Neural crest cell (in vitro differentiated cells): ENCODE data around the gene TNFRSF21. TPM values are rescaled to one million over a fixed set of nuclear protein-coding genes. Genes with fewer than 3 reads are reported as not detected.

Experiments used
- DNase-seq: peaks from one replicate; pipeline ENCODE4 v3.0.0; 2021; ENCODE audit warnings: low read depth, mixed read lengths, low spot score
- H3K27ac Mint-ChIP-seq: one replicate; pipeline ENCODE4 v1.8.0; 2021; ENCODE audit warnings: mild to moderate bottlenecking, mixed read lengths; ENCODE audit not compliant: unreplicated experiment
- H3K27me3 Mint-ChIP-seq: 2 replicates; pipeline ENCODE4 v1.8.0; 2021; ENCODE audit warnings: low read depth, mild to moderate bottlenecking, mixed read lengths
- H3K36me3 Mint-ChIP-seq: 2 replicates; pipeline ENCODE4 v1.8.0; 2021; ENCODE audit warnings: low read depth, mild to moderate bottlenecking, mixed read lengths
- H3K4me1 Mint-ChIP-seq: 2 replicates; pipeline ENCODE4 v1.8.0; 2021; ENCODE audit warnings: mixed read lengths
- H3K4me3 Mint-ChIP-seq: one replicate; pipeline ENCODE4 v1.8.0; 2021; ENCODE audit warnings: mild to moderate bottlenecking, mixed read lengths
- H3K9me3 Mint-ChIP-seq: 2 replicates; pipeline ENCODE4 v1.8.0; 2021; ENCODE audit warnings: mixed read lengths
- long read RNA-seq: library from polyadenylated mRNA; unstranded; transcript quantifications from one replicate; pipeline ENCODE4 v2.0.0, GENCODE V29; 2020
- total RNA-seq: library from RNA; stranded (reverse); gene quantifications from 2 replicates; pipeline ENCODE4 v1.2.1, GENCODE V29; 2021
- TF ChIP-seq, protein P1 (sequence below): fragments of 200-600 bp; sonication (generic); conservative IDR thresholded peaks from 2 replicates; pipeline ENCODE4 v1.5.0; 2021; ENCODE audit warnings: antibody characterized with exemption, mild to moderate bottlenecking

Gene TNFRSF21, protein sequence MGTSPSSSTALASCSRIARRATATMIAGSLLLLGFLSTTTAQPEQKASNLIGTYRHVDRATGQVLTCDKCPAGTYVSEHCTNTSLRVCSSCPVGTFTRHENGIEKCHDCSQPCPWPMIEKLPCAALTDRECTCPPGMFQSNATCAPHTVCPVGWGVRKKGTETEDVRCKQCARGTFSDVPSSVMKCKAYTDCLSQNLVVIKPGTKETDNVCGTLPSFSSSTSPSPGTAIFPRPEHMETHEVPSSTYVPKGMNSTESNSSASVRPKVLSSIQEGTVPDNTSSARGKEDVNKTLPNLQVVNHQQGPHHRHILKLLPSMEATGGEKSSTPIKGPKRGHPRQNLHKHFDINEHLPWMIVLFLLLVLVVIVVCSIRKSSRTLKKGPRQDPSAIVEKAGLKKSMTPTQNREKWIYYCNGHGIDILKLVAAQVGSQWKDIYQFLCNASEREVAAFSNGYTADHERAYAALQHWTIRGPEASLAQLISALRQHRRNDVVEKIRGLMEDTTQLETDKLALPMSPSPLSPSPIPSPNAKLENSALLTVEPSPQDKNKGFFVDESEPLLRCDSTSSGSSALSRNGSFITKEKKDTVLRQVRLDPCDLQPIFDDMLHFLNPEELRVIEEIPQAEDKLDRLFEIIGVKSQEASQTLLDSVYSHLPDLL
- total RNA-seq = 16.4 and 19.8 TPM in 2 replicates
- long read RNA-seq, partial matches to known transcripts = 2 of 3 reads
- long read RNA-seq, other reads (novel, unspliced or antisense) = 1 of 3 reads

DNA sequence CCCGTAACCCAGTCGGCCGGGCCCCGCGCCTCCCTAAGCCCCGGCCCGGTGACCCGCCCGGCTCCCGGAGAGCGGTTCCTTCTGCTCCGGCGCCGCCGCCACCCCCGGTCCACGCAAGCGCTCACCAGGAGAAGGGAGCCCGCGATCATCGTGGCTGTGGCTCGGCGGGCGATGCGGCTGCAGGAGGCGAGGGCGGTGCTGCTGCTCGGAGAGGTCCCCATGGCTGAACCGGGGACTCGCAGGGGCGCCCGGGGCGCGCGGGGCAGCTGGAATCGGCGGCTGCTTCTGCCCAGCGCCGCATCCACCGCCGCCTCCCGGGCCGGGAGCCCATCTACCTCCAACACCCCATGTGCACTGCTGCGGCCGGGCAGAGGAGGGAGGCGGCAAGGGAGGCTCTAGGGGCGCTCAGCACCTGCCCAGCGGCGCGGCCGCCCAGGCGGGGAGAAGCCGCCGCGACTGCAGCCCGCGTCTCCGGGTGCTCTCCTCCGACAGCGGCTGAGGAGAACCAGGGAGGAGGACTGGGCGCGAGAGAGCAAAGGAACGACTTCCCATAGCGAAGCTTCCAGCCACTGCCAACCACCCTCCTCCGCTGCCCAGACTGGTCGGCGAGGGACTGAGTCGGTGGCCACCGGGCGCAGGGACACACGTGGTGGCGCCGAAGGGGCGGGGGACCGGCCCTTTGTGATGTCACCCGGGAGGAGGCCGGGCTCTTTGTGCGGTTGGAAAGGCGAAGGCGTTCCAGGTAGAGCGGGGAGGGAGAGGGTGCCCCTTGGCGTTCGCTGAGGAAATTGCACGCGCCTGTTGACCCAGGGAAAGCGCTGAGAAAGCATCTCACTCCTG, at the start of gene TNFRSF21:
TSS of gene TNFRSF21 (minus strand) at position 615 of the 840 bp plus-strand sequence. CDS start at position 221, 394 bp downstream.
- DNase-seq = peak; percentile 89
- Mint-ChIP-seq H3K27ac (peak within 1 kb of the TSS; percentile 43), H3K4me3 (peak within 1 kb of the TSS; percentile 89), H3K36me3 (no peaks in the 10 kb centered on the region), H3K9me3 (no peaks in the 10 kb centered on the region), H3K27me3 (peaks cover 31% of the 10 kb centered on the region), H3K4me1 (peaks cover 13% of the 10 kb centered on the region)
- TF ChIP-seq, protein P1, sequence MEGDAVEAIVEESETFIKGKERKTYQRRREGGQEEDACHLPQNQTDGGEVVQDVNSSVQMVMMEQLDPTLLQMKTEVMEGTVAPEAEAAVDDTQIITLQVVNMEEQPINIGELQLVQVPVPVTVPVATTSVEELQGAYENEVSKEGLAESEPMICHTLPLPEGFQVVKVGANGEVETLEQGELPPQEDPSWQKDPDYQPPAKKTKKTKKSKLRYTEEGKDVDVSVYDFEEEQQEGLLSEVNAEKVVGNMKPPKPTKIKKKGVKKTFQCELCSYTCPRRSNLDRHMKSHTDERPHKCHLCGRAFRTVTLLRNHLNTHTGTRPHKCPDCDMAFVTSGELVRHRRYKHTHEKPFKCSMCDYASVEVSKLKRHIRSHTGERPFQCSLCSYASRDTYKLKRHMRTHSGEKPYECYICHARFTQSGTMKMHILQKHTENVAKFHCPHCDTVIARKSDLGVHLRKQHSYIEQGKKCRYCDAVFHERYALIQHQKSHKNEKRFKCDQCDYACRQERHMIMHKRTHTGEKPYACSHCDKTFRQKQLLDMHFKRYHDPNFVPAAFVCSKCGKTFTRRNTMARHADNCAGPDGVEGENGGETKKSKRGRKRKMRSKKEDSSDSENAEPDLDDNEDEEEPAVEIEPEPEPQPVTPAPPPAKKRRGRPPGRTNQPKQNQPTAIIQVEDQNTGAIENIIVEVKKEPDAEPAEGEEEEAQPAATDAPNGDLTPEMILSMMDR = peak; percentile 93

- no peak for DNase-seq
- Mint-ChIP-seq H3K27ac (no peak overlapping the region), H3K9me3 (no peaks in the 10 kb centered on the region), H3K4me3 (no peak overlapping the region), H3K27me3 (no peaks in the 10 kb centered on the region), H3K36me3 (no peaks in the 10 kb centered on the region), H3K4me1 (no peaks in the 10 kb centered on the region)
- TF ChIP-seq, protein P1 = no peak
Measured at GRCh38 chr6:47358440-47359225, 48.9 kb upstream of the TNFRSF21 start.

DNA sequence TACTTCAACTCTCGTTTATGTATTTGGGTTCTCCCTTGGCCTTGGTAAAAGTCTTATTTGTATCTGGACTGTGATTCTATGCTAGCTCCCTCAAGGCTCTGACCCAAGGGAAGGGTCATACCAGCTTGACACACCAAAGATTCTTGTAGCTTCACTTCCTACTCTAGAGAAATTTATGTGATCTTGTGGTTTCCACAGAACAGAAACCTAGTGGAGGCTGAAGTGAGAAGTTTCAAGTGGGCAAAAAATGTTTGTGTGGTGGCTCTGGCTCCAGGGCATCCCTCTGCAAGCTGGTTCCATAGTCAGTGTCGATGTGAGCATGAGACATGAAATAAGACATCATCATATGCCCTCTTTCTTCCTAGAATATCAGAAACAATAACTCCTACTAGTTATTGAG, 48.1 kb upstream of the TNFRSF21 start:
- no peak overlapping the region for H3K27ac Mint-ChIP-seq
- no peaks in the 10 kb centered on the region for H3K36me3 Mint-ChIP-seq
- H3K4me1 Mint-ChIP-seq = no peaks in the 10 kb centered on the region
- H3K4me3 Mint-ChIP-seq = no peak overlapping the region
- H3K27me3 Mint-ChIP-seq = no peaks in the 10 kb centered on the region
- no peak for DNase-seq
- TF ChIP-seq, protein P1 = no peak
- H3K9me3 Mint-ChIP-seq = no peaks in the 10 kb centered on the region

DNA sequence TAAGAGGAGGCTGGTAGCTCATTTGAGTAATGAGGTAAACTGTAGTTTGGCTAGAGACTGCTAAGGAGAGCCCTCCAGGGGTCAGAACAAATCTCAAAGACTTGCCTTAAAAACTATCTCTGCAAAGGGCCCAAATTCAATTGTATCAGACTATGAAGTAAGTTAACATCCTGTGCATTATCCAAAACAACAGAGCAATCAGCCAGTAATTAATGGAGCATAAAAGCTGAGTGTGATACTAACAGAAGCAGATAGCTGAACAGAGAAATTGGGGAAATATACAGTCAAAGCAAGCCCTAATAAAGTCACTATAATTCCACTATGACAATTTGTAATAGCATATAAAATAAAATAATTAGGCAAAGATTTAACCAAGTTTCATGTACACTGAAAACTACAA, 45.8 kb upstream of the TNFRSF21 start:
- H3K27ac Mint-ChIP-seq = no peak overlapping the region
- no peaks in the 10 kb centered on the region for H3K9me3 Mint-ChIP-seq

More for the DNA sequence above, 45.8 kb upstream of the TNFRSF21 start:
- H3K36me3 Mint-ChIP-seq = no peaks in the 10 kb centered on the region
- no peak overlapping the region for H3K4me3 Mint-ChIP-seq
- TF ChIP-seq, protein P1 = no peak
- H3K27me3 Mint-ChIP-seq = no peaks in the 10 kb centered on the region
- no peak for DNase-seq
- H3K4me1 Mint-ChIP-seq = no peaks in the 10 kb centered on the region
